Adrenal gland (tissue), 5 donors: Measurements from ENCODE around the gene TMEM163.

Experiments used
- CTCF ChIP-seq, 6 experiments: fragments of 450-650 bp in 4 of 6; fragments of 200-600 bp in 2 of 6; sonication (generic) in 1 of 6; IDR thresholded peaks; 1 replicate in 5 of 6; 2 replicates in 1 of 6; pipeline versions ENCODE4 v1.5.1 to v1.8.0; 2016 to 2021; ENCODE audit warnings: antibody characterized with exemption in 6 of 6, mild to moderate bottlenecking in 2 of 6, moderate library complexity in 1 of 6
- POLR2A ChIP-seq, 2 donors: fragments of 450-650 bp; IDR thresholded peaks; one replicate each; pipeline ENCODE4 v1.6.1; 2017; ENCODE audit warnings: antibody characterized with exemption in 2 of 2, mild to moderate bottlenecking in 2 of 2, moderate library complexity in 1 of 2
- donor health status: DM: no; HTN: no; CAD: no.

GRCh38 chr2:134715932-134716643, 2.7 kb downstream of the TMEM163 start:
- no peak for TF ChIP-seq POLR2A (IDR thresholded peaks at IDR 0.05)
- no peak for TF ChIP-seq CTCF (IDR thresholded peaks at IDR 0.05)
